HEK293 (cell line): ENCODE data around the gene NOC2L.

Source experiments
- PRDM10 ChIP-seq: fragments of 450-650 bp; formaldehyde crosslinking; IDR thresholded peaks from 2 replicates; pipeline ENCODE4 v1.5.1; 2016; ENCODE audit warnings: missing biosample characterization, missing genetic modification characterization
- RBAK ChIP-seq: fragments of 450-650 bp; formaldehyde crosslinking; IDR thresholded peaks from 2 replicates; pipeline ENCODE4 v1.5.1; 2016; ENCODE audit warnings: missing biosample characterization, missing genetic modification characterization
- SCRT2 ChIP-seq: fragments of 450-650 bp; formaldehyde crosslinking; IDR thresholded peaks from 2 replicates; pipeline ENCODE4 v1.5.1; 2016; ENCODE audit warnings: missing biosample characterization, missing genetic modification characterization
- TSHZ1 ChIP-seq: fragments of 450-650 bp; formaldehyde crosslinking; IDR thresholded peaks from 2 replicates; pipeline ENCODE4 v1.5.1; 2016; ENCODE audit warnings: missing biosample characterization, missing genetic modification characterization, borderline replicate concordance
- ZBTB17 ChIP-seq: fragments of 450-650 bp; formaldehyde crosslinking; IDR thresholded peaks from 2 replicates; pipeline ENCODE4 v1.5.1; 2016; ENCODE audit warnings: missing biosample characterization, missing genetic modification characterization
- ZEB2 ChIP-seq: fragments of 450-650 bp; formaldehyde crosslinking; IDR thresholded peaks from 2 replicates; pipeline ENCODE4 v1.5.1; 2016; ENCODE audit warnings: missing biosample characterization, missing genetic modification characterization
- ZFP37 ChIP-seq: fragments of 450-650 bp; formaldehyde crosslinking; IDR thresholded peaks from 2 replicates; pipeline ENCODE4 v1.5.1; 2016; ENCODE audit warnings: missing biosample characterization, missing genetic modification characterization
- ZNF10 ChIP-seq: fragments of 450-650 bp; formaldehyde crosslinking; IDR thresholded peaks from 2 replicates; pipeline ENCODE4 v1.5.1; 2017; ENCODE audit warnings: missing biosample characterization, missing genetic modification characterization
- ZNF121 ChIP-seq: fragments of 450-650 bp; formaldehyde crosslinking; IDR thresholded peaks from 2 replicates; pipeline ENCODE4 v1.5.1; 2016; ENCODE audit warnings: missing biosample characterization, missing genetic modification characterization
- ZNF148 ChIP-seq: fragments of 450-650 bp; formaldehyde crosslinking; IDR thresholded peaks from 2 replicates; pipeline ENCODE4 v1.5.0; 2017; ENCODE audit warnings: missing biosample characterization, missing genetic modification characterization, borderline replicate concordance
- ZNF175 ChIP-seq: fragments of 450-650 bp; formaldehyde crosslinking; IDR thresholded peaks from 2 replicates; pipeline ENCODE4 v1.5.1; 2016; ENCODE audit warnings: missing biosample characterization, missing genetic modification characterization
- ZNF18 ChIP-seq: fragments of 450-650 bp; formaldehyde crosslinking; IDR thresholded peaks from 2 replicates; pipeline ENCODE4 v1.5.1; 2016; ENCODE audit warnings: missing biosample characterization, missing genetic modification characterization
- ZNF280C ChIP-seq: fragments of 450-650 bp; formaldehyde crosslinking; IDR thresholded peaks from 2 replicates; pipeline ENCODE4 v1.5.1; 2016; ENCODE audit warnings: missing biosample characterization, missing genetic modification characterization
- ZNF311 ChIP-seq: fragments of 450-650 bp; formaldehyde crosslinking; IDR thresholded peaks from 2 replicates; pipeline ENCODE4 v1.5.1; 2017; ENCODE audit warnings: missing biosample characterization, missing genetic modification characterization, borderline replicate concordance
- ZNF350 ChIP-seq: fragments of 450-650 bp; formaldehyde crosslinking; IDR thresholded peaks from 2 replicates; pipeline ENCODE4 v1.5.0; 2017; ENCODE audit warnings: missing biosample characterization, mild to moderate bottlenecking, missing genetic modification characterization
- ZNF362 ChIP-seq: fragments of 450-650 bp; formaldehyde crosslinking; IDR thresholded peaks from 2 replicates; pipeline ENCODE4 v1.5.1; 2016; ENCODE audit warnings: missing biosample characterization, missing genetic modification characterization
- ZNF426 ChIP-seq: fragments of 450-650 bp; formaldehyde crosslinking; IDR thresholded peaks from 2 replicates; pipeline ENCODE4 v1.5.1; 2017; ENCODE audit warnings: missing biosample characterization, missing genetic modification characterization, mild to moderate bottlenecking, inconsistent platforms, moderate library complexity
- ZNF48 ChIP-seq: fragments of 450-650 bp; formaldehyde crosslinking; IDR thresholded peaks from 2 replicates; pipeline ENCODE4 v1.5.1; 2016; ENCODE audit warnings: missing biosample characterization, missing genetic modification characterization
- ZNF510 ChIP-seq: fragments of 450-650 bp; formaldehyde crosslinking; IDR thresholded peaks from 2 replicates; pipeline ENCODE4 v1.5.1; 2018; ENCODE audit warnings: mild to moderate bottlenecking, missing genetic modification characterization, missing biosample characterization; ENCODE audit not compliant: insufficient replicate concordance
- ZNF585B ChIP-seq: fragments of 450-650 bp; formaldehyde crosslinking; IDR thresholded peaks from 2 replicates; pipeline ENCODE4 v1.5.1; 2016; ENCODE audit warnings: missing biosample characterization, missing genetic modification characterization
- ZNF654 ChIP-seq: fragments of 450-650 bp; formaldehyde crosslinking; IDR thresholded peaks from 2 replicates; pipeline ENCODE4 v1.5.1; 2016; ENCODE audit warnings: low read depth, missing biosample characterization, missing genetic modification characterization
- ZNF670 ChIP-seq: fragments of 450-650 bp; formaldehyde crosslinking; IDR thresholded peaks from 2 replicates; pipeline ENCODE4 v1.5.1; 2016; ENCODE audit warnings: missing biosample characterization, missing genetic modification characterization, low read depth
- ZSCAN30 ChIP-seq: fragments of 450-650 bp; IDR thresholded peaks from 2 replicates; pipeline ENCODE4 v1.5.1; 2018; ENCODE audit warnings: missing biosample characterization, mild to moderate bottlenecking, missing genetic modification characterization, moderate library complexity

NOC2L gene

GRCh38 chr1:958823-959730 lies at the start of gene NOC2L (continued):
- TF ChIP-seq TSHZ1 (no peak), ZNF148 (tag by site-specific recombination) (no peak), ZNF280C (tag by site-specific recombination) (no peak), ZNF121 (tag by site-specific recombination) (no peak), ZNF510 (tag by site-specific recombination) (no peak), RBAK (tag by site-specific recombination) (no peak), ZNF175 (no peak), ZNF426 (tag by site-specific recombination) (no peak), ZNF10 (tag by site-specific recombination) (no peak), SCRT2 (tag by site-specific recombination) (no peak), ZBTB17 (no peak), ZNF311 (no peak), ZEB2 (tag by site-specific recombination) (peak; percentile 71; the same call in 1 of the 2 replicates), PRDM10 (tag by site-specific recombination) (no peak), ZNF18 (no peak), ZFP37 (tag by site-specific recombination) (no peak), ZNF350 (tag by site-specific recombination) (no peak), ZNF585B (no peak), ZNF670 (no peak), ZNF48 (no peak), ZNF654 (no peak), ZNF362 (tag by site-specific recombination) (no peak), ZSCAN30 (tag by site-specific recombination) (0 out of 2 replicates have a peak, but pooled peaks have one; percentile 47)
